Fibroblast of lung (primary cell): ENCODE data around the gene PTPRQ. TPM values are rescaled to one million over a fixed set of nuclear protein-coding genes. Genes with fewer than 3 reads are reported as not detected.

Experiments
- DNase-seq, 2 donors: peaks; one replicate each; pipeline versions ENCODE4 v3.0.0 to v3.0.0-alpha.2; 2010; ENCODE audit warnings: low read depth in 2 of 2
- H2AFZ ChIP-seq: 2 replicates; pipeline ENCODE4 v1.5.1; 2012; ENCODE audit warnings: low read length, control low read depth, inconsistent platforms
- H3K27ac ChIP-seq: 2 replicates; pipeline ENCODE4 v1.5.1; 2011; ENCODE audit warnings: low read length, control low read depth; ENCODE audit not compliant: insufficient read depth
- H3K27me3 ChIP-seq: 2 replicates; pipeline ENCODE4 v1.5.1; 2011; ENCODE audit warnings: mild to moderate bottlenecking, low read length; ENCODE audit not compliant: control insufficient read depth, insufficient read depth
- H3K36me3 ChIP-seq: 2 replicates; pipeline ENCODE4 v1.5.1; 2011; ENCODE audit warnings: low read length; ENCODE audit not compliant: control insufficient read depth, insufficient read depth
- H3K4me1 ChIP-seq: 2 replicates; pipeline ENCODE4 v1.5.1; 2011; ENCODE audit warnings: low read length; ENCODE audit not compliant: control insufficient read depth, insufficient read depth; ENCODE audit errors: extremely low read depth
- H3K4me2 ChIP-seq: 2 replicates; pipeline ENCODE4 v1.5.1; 2011; ENCODE audit warnings: low read length, control low read depth; ENCODE audit not compliant: insufficient read depth; ENCODE audit errors: extremely low read depth
- H3K4me3 ChIP-seq, 4 experiments: fragments of 200-600 bp in 1 of 4; sonication (generic) in 1 of 4; replicated peaks in 1 of 4; 2 replicates each; pipeline ENCODE4 v1.5.1; 2011 to 2016; ENCODE audit warnings: low read length in 4 of 4, low read depth in 3 of 4, mild to moderate bottlenecking in 3 of 4, control low read depth in 2 of 4, inconsistent platforms in 1 of 4, mixed read lengths in 1 of 4; ENCODE audit not compliant: insufficient read depth in 1 of 4; ENCODE audit errors: control extremely low read depth in 1 of 4
- H3K79me2 ChIP-seq: 2 replicates; pipeline ENCODE4 v1.5.1; 2012; ENCODE audit warnings: mild to moderate bottlenecking, low read length, inconsistent platforms; ENCODE audit not compliant: control insufficient read depth, insufficient read depth
- H3K9ac ChIP-seq: 2 replicates; pipeline ENCODE4 v1.5.1; 2011; ENCODE audit warnings: mild to moderate bottlenecking, low read length, control low read depth; ENCODE audit not compliant: insufficient read depth
- H3K9me3 ChIP-seq: 2 replicates; pipeline ENCODE4 v1.5.1; 2012; ENCODE audit warnings: low read depth, low read length; ENCODE audit not compliant: control insufficient read depth, insufficient read depth
- H4K20me1 ChIP-seq: 2 replicates; pipeline ENCODE4 v1.5.1; 2011; ENCODE audit warnings: low read length; ENCODE audit not compliant: control insufficient read depth, insufficient read depth; ENCODE audit errors: extremely low read depth
- EZH2 ChIP-seq: IDR thresholded peaks from 2 replicates; pipeline ENCODE4 v1.5.1; 2012; ENCODE audit warnings: low read length, control low read depth, mild to moderate bottlenecking; ENCODE audit errors: missing control alignments
- polyA plus RNA-seq, 2 donors: library from polyadenylated mRNA; depleted of rRNA in 1 of 2; stranded (reverse) in 1 of 2; unstranded in 1 of 2; fragments of >200 nt; gene quantifications; 2 replicates each; pipeline ENCODE4 v1.2.1, GENCODE V29; 2011 to 2012; ENCODE audit warnings: missing spikeins in 1 of 2
- total RNA-seq: library from RNA; depleted of rRNA; stranded (reverse); fragments of >200 nt; gene quantifications from 2 replicates; pipeline ENCODE4 v1.2.1, GENCODE V29; 2014
- TF ChIP-seq, protein P1 (sequence below), 2 donors: IDR thresholded peaks in 1 of 2; conservative IDR thresholded peaks in 1 of 2; 1 replicate in 1 of 2; 2 replicates in 1 of 2; pipeline ENCODE4 v1.5.1; 2011 to 2012; ENCODE audit warnings: low read length in 2 of 2, control low read depth in 1 of 2, inconsistent platforms in 1 of 2, low read depth in 1 of 2, mild to moderate bottlenecking in 1 of 2

The PTPRQ gene
- total and polyA plus RNA-seq, 2 donors (not counting 1 experiment from before 2014, with no cell fraction given): 1.3 to 7.7 TPM

DNA sequence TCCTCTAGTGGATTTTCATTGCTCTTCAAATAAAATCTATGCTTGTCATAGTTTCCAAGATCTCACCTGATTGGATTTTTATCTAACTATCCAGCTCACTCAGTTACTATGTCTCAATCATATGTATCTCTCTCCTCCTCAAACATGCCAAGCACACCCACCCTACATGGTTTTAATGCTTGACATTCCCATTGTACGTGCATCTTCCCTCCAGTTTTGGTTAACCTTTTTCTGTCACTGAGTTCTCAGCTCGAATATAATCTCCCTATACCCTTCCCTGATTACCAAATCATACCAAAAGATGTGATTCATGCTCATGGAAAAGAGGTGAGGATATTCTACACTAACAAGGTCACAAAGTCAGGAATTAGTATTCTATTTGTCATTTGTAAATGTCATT, 12.0 kb upstream of the PTPRQ start:
- H3K27ac ChIP-seq: no peak overlapping the region
- H2AFZ ChIP-seq: no peak overlapping the region
- H3K79me2 ChIP-seq: no peaks in the 10 kb centered on the region
- no peaks in the 10 kb centered on the region for H3K27me3 ChIP-seq
- no peak for TF ChIP-seq EZH2
- TF ChIP-seq, protein P1, sequence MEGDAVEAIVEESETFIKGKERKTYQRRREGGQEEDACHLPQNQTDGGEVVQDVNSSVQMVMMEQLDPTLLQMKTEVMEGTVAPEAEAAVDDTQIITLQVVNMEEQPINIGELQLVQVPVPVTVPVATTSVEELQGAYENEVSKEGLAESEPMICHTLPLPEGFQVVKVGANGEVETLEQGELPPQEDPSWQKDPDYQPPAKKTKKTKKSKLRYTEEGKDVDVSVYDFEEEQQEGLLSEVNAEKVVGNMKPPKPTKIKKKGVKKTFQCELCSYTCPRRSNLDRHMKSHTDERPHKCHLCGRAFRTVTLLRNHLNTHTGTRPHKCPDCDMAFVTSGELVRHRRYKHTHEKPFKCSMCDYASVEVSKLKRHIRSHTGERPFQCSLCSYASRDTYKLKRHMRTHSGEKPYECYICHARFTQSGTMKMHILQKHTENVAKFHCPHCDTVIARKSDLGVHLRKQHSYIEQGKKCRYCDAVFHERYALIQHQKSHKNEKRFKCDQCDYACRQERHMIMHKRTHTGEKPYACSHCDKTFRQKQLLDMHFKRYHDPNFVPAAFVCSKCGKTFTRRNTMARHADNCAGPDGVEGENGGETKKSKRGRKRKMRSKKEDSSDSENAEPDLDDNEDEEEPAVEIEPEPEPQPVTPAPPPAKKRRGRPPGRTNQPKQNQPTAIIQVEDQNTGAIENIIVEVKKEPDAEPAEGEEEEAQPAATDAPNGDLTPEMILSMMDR (conservative IDR thresholded peaks at IDR 0.05 in 1 of 2, IDR thresholded peaks at IDR 0.05 in 1 of 2; ENCODE audit: low read depth in 1 of 2, low read length in 2 of 2): no peak
- H3K4me1 ChIP-seq: no peaks in the 10 kb centered on the region
- peak in 1 of 2 donors; percentile 36 for DNase-seq
- no peak overlapping the region for H3K4me3 ChIP-seq
- no peaks in the 10 kb centered on the region for H4K20me1 ChIP-seq
- H3K9me3 ChIP-seq: no peaks in the 10 kb centered on the region
- H3K4me2 ChIP-seq: no peak overlapping the region
- H3K9ac ChIP-seq: no peak overlapping the region
- H3K36me3 ChIP-seq: no peaks in the 10 kb centered on the region

DNA sequence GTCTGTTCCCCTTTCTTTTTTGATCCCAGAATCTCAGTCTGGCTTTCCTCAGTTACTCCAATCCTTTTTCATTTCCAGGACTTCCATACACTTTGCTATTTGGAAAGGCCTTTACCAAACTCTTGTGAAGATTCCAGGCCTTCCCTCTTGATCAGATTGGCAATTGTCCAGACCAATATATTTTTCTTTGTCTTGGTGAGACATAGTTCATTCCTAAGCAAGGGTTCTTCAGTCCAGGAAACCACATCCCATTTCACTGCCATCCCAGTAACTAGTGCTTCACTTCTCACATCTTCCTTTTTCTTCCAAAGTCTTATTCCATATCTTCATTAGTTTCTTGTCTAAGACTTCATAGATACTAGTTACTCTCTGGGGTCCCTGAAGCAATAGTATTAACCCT, 2.1 kb upstream of the PTPRQ start:
- Histone ChIP-seq H3K4me2 (no peak overlapping the region), H3K79me2 (no peaks in the 10 kb centered on the region), H3K27me3 (no peaks in the 10 kb centered on the region), H3K4me3 (no peak overlapping the region), H3K27ac (no peak overlapping the region), H3K36me3 (no peaks in the 10 kb centered on the region), H2AFZ (no peak overlapping the region), H3K9me3 (no peaks in the 10 kb centered on the region), H3K4me1 (peaks cover 8% of the 10 kb centered on the region), H4K20me1 (no peaks in the 10 kb centered on the region), H3K9ac (no peak overlapping the region)
- peak; percentile 55 to 95 for DNase-seq
- no peak for TF ChIP-seq EZH2
- TF ChIP-seq, protein P1 (conservative IDR thresholded peaks at IDR 0.05 in 1 of 2, IDR thresholded peaks at IDR 0.05 in 1 of 2; ENCODE audit: low read depth in 1 of 2, low read length in 2 of 2): no peak

DNA sequence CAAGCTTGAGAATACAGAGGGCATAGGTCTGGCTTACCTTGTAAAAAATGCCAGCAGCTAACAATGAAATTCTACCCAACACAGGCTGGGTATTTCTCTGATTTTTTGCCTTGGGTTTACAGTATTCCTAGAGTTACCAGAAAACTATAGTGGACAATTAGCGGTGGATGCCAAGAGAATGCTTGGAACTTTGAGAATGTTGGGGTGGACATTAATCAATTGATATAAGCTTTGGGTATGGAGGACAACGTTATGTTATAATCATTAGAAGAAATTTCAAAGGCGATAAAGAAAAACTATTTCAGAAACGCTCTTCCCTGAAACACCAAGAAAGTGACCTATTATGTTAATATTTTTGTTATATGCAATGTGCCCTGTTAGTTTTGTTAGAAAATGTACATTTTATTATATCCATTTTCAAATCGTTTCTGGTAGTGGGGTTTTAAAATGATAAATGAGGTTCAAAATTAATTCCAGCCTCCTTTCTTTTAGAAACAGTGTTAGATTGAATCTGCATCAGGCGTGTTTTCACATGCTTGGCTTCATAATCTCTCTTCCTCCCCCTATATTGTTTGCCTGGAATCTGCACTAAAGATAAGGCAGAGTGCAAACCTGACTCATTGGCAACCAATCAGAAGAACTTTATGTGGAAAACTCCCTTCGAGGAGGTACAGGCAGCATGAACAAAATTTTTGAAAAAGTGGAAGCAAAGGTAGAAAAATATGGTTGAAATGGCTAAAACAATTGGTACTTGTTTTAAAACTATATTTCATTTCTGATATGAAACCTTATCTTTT, 1.4 kb upstream of the PTPRQ start:
- H3K27ac ChIP-seq: no peak overlapping the region
- peaks cover 8% of the 10 kb centered on the region for H3K4me1 ChIP-seq
- DNase-seq: peak; percentile 28 to 88
- no peaks in the 10 kb centered on the region for H3K9me3 ChIP-seq
- no peak overlapping the region for H3K4me2 ChIP-seq
- H3K79me2 ChIP-seq: no peaks in the 10 kb centered on the region
- no peak overlapping the region for H2AFZ ChIP-seq
- no peak overlapping the region for H3K4me3 ChIP-seq
- no peaks in the 10 kb centered on the region for H3K36me3 ChIP-seq
- H3K27me3 ChIP-seq: no peaks in the 10 kb centered on the region
- no peak overlapping the region for H3K9ac ChIP-seq
- H4K20me1 ChIP-seq: no peaks in the 10 kb centered on the region
- TF ChIP-seq, protein P1 (conservative IDR thresholded peaks at IDR 0.05 in 1 of 2, IDR thresholded peaks at IDR 0.05 in 1 of 2; ENCODE audit: low read depth in 1 of 2, low read length in 2 of 2): no peak
- TF ChIP-seq EZH2: no peak
